Omental fat pad (tissue), 4 donors: Measurements from ENCODE around the gene RAB3C. TPM values are rescaled to one million over a fixed set of nuclear protein-coding genes. Genes with fewer than 3 reads are reported as not detected.

Experiments used
- ATAC-seq: fragments of 150-250 bp; one replicate; pipeline ENCODE4 v1.9.1; 2016; ENCODE audit warnings: mild to moderate bottlenecking, moderate library complexity; ENCODE audit not compliant: low FRiP score
- DNase-seq: peaks from one replicate; pipeline ENCODE4 v3.0.0-alpha.2; 2019; ENCODE audit warnings: low spot score
- CTCF ChIP-seq, 3 donors: fragments of 450-650 bp; IDR thresholded peaks; one replicate each; pipeline ENCODE4 v1.5.1; 2016 to 2017; ENCODE audit warnings: antibody characterized with exemption in 3 of 3, mild to moderate bottlenecking in 3 of 3, moderate library complexity in 2 of 3
- total RNA-seq, 4 donors: library from RNA; depleted of rRNA; stranded (reverse); fragments of >200 nt; gene quantifications; one replicate each; pipeline ENCODE4 v1.1.0, GENCODE V29; 2016

Gene RAB3C
- total RNA-seq, 4 donors from 2014 or later: 0.28 to 5.5 (median 2.0) TPM

DNA sequence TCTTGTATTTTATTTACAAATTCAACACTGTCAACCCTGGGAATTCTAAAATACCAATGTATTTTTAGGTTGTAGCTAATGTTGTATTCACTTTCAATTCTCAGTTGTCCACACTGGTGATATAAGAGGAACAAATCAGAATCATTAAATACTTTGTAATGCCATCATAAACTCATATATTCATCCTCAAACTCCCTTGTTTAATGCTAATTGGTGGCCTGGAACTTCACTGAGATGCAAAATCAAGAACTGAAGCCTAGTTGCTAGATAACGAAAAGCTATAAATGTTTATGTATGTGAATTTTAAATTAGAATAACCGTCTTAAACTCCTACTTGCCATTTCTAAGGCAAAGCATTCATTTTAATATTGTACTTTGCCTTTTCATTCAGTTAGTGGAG is 274.7 kb downstream of the RAB3C start:
- ATAC-seq: no peak
- TF ChIP-seq CTCF (IDR thresholded peaks at IDR 0.05): no peak
- DNase-seq: no peak

DNA sequence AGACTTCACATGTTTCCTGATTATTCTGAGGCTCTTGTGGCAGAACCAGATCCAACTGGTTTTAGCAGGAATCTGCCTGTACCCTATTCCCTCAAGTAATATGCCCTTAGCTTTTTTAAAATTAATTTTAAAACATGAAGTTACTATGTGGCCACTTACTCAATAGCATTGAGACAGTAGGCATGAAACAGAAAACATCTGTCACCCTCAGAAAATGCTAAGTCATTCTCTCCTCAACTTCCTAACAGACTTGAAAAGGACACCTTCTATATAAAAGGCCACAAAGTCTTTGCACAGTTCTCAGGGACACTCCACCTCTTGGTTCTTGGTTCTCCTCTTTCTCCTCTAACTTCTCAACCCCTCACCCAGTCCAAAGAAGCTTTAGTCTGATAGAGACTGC is 277.8 kb downstream of the RAB3C start:
- no peak for DNase-seq
- no peak for TF ChIP-seq CTCF (IDR thresholded peaks at IDR 0.05)
- ATAC-seq: no peak

DNA sequence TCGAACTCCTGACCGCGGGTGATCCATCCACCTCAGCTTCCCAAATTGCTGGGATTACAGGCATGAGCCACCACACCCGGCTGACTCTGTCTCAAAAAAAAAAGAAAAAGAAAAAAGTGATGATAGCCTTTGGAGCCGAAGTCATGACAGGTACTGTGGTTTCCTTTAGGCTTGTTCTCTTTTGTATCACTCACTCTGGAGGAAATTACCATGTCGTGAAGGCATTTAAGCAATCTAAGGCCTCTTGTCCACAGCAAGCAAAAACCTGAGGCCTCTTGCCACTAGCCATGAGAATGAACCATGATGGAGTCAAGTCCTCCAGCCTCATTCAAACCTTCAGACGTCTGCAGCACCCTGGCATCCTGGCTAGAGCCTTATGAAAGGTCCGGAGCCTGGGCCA is 286.1 kb downstream of the RAB3C start:
- DNase-seq (no peak), ATAC-seq (no peak)
- no peak for TF ChIP-seq CTCF (IDR thresholded peaks at IDR 0.05)

DNA sequence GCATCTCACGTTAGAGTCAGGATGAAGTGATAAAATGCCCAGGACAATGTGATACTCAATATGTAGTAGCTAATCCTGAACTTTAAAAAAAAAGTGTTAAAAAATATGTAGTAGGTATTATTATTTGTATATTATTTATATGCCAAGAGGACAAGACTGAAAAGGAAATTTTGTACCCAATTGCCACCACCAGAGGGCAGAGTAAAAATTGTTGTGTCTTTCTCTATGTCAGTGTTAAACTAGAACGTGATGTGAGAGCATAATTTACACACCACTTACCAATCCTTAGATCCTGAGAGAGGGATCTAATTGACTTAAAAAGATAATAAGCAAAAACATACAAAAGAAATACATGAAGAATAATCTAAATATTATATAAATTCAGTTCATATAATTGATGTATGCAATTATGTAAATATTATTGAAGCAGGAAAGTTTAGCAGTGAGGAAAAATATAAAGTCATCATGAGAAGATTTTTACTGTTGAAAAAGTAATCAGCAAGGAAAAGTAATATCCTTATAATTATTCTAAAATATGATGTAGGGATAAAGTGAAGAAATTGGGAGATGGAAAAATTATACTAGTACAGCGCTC is 288.9 kb downstream of the RAB3C start:
- ATAC-seq: no peak
- TF ChIP-seq CTCF (IDR thresholded peaks at IDR 0.05): no peak
- DNase-seq: no peak

- no peak for TF ChIP-seq CTCF (IDR thresholded peaks at IDR 0.05)
- DNase-seq (no peak), ATAC-seq (no peak)
Measured at GRCh38 chr5:58872670-58873273, 289.9 kb downstream of the RAB3C start.

- DNase-seq: no peak
- ATAC-seq: no peak
- no peak for TF ChIP-seq CTCF (IDR thresholded peaks at IDR 0.05)
Measured at GRCh38 chr5:58875599-58875998, 292.7 kb downstream of the RAB3C start.

GRCh38 chr5:58885260-58885659 is 302.4 kb downstream of the RAB3C start:
- ATAC-seq: no peak
- TF ChIP-seq CTCF (IDR thresholded peaks at IDR 0.05): no peak
- DNase-seq: no peak
